Activated naive CD8-positive, alpha-beta T cell treated with anti-CD3 and anti-CD28 coated beads, Interleukin-2, amount 10 ng/mL, durations not matched to agents 7 days and 5 days (primary cell): ENCODE data around the gene TTC32. TPM values are rescaled to one million over a fixed set of nuclear protein-coding genes. Genes with fewer than 3 reads are reported as not detected.
A peak's percentile ranks its signal among the peaks of the same experiment; 100 is the strongest.
"Not testable (repeated sequence)": the region's sequence is repeated elsewhere in the genome, so short reads cannot be mapped to it uniquely, and the experiment has no call there.

Source experiments
- ATAC-seq: fragments of 150-1000 bp; cut with Tn5 transposase; one replicate; pipeline ENCODE4 v1.10.0; 2021; ENCODE audit warnings: low read depth, moderate library complexity
- POLR2A ChIA-PET: fragments of 350-600 bp; sonication (Branson Sonifier 250); formaldehyde crosslinking; loops from one replicate; lab custom pipeline; 2021; ENCODE audit warnings: antibody characterized with exemption; lab: Charles Lee
- DNase-seq: peaks from one replicate; pipeline ENCODE4 v3.0.0; 2021
- H3K27ac Mint-ChIP-seq: one replicate; pipeline ENCODE4 v1.8.0; 2022; ENCODE audit warnings: mild to moderate bottlenecking, mixed read lengths
- H3K27me3 Mint-ChIP-seq: one replicate; pipeline ENCODE4 v1.8.0; 2022; ENCODE audit warnings: mild to moderate bottlenecking, moderate library complexity, mixed read lengths
- H3K36me3 Mint-ChIP-seq: one replicate; pipeline ENCODE4 v1.8.0; 2021; ENCODE audit warnings: mild to moderate bottlenecking, mixed read lengths
- H3K4me1 Mint-ChIP-seq: one replicate; pipeline ENCODE4 v1.8.0; 2021; ENCODE audit warnings: mixed read lengths
- H3K4me3 Mint-ChIP-seq: one replicate; pipeline ENCODE4 v1.8.0; 2022; ENCODE audit warnings: mild to moderate bottlenecking, moderate library complexity, mixed read lengths
- H3K9me3 Mint-ChIP-seq: one replicate; pipeline ENCODE4 v1.8.0; 2021; ENCODE audit warnings: mixed read lengths
- total RNA-seq, 2 experiments: library from RNA; stranded (reverse); gene quantifications; one replicate each; pipeline ENCODE4 v1.2.3, GENCODE V29; 2021

Gene TTC32
- total RNA-seq, 2 experiments from 2014 or later = 41.2 to 43.5 TPM

DNA sequence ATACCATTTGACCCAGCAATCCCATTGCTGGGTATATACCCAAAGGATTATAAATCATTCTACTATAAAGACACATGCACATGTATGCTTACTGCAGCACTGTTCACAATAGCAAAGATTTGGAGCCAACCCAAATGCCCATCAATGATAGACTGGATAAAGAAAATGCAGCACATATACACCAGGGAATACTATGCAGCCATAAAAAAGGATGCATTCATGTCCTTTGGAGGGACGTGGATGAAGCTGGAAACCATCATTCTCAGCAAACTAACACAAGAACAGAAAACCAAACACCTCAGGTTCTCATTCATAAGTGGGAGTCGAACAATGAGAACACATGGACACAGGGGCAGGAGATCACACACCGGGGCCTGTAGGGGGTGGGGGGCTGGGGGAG is 20.4 kb upstream of the TTC32 start:
- Mint-ChIP-seq H3K9me3 (peaks cover 17% of the 10 kb centered on the region), H3K36me3 (peaks cover 44% of the 10 kb centered on the region)
- DNase-seq, POLR2A ChIA-PET, ATAC-seq, H3K4me3 Mint-ChIP-seq, H3K27me3 Mint-ChIP-seq, H3K4me1 Mint-ChIP-seq, H3K27ac Mint-ChIP-seq: not testable (repeated sequence)

DNA sequence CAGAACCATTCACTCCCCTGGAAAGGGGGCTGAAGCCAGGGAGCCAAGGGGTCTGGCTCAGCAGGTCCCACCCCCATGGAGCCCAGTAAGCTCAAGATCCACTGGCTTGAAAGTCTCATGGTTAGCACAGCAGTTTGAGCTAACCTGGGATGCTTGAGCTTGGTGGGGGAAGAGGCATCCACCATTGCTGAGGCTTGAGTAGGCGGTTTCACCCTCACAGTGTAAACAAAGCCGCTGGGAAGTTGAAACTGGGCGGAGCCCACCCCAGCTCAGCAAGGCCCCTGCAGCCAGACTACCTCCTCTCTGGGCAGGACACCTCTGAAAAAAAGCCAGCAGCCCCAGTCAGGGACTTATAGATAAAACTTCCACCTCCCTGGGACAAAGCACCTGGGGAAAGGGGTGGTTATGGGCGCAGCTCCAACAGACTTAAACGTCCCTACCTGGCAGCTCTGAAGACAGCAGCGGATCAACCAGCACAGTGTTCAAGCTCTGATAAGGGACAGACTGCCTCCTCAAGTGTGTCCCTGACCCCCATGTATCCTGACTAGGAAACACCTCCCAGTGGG is 14.7 kb upstream of the TTC32 start:
- H3K4me3 Mint-ChIP-seq = no peak overlapping the region
- H3K4me1 Mint-ChIP-seq = no peaks in the 10 kb centered on the region
- DNase-seq (no peak), ATAC-seq (no peak)
- H3K36me3 Mint-ChIP-seq = peaks cover 15% of the 10 kb centered on the region
- no peak overlapping the region for H3K27ac Mint-ChIP-seq
- POLR2A ChIA-PET = no interaction called here
- no peaks in the 10 kb centered on the region for H3K27me3 Mint-ChIP-seq
- peaks cover 9% of the 10 kb centered on the region for H3K9me3 Mint-ChIP-seq

DNA sequence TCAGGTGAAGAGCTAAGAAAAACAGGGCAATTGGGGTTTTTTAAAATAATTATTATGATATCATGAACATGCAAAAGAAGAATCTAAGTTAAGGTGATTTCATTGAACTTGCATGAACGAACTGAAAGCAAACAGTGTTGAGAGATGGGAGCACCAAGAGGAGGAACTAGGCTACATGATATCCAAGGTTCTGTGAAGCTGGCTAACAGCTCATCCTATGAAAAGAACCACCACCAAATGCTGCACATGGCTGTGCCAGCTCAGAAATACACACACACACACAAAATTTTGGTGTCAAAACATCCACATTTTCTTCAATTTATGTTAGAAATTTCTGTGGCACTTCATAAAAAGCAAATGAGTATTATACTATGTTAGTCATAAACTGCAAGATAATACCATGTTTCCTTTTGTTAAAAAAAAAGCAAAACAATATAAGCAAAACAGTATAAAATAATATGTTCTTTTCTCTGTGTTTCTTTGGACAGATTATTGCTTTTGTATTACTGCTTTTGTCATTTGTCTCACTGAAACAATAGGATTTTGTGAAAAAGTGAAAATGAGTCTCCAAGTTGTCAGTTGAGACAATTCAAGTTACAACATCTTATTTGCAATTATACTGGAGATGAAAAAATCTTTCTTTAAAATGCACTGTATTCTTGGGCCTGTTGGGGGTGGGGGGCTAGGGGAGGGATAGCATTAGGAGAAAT is 12.6 kb upstream of the TTC32 start:
- ATAC-seq (no peak), DNase-seq (no peak)
- no peaks in the 10 kb centered on the region for H3K27me3 Mint-ChIP-seq
- H3K9me3 Mint-ChIP-seq = peaks cover 6% of the 10 kb centered on the region
- H3K27ac Mint-ChIP-seq = no peak overlapping the region
- POLR2A ChIA-PET = no interaction called here
- no peak overlapping the region for H3K4me3 Mint-ChIP-seq
- peaks cover 8% of the 10 kb centered on the region for H3K36me3 Mint-ChIP-seq
- no peaks in the 10 kb centered on the region for H3K4me1 Mint-ChIP-seq

DNA sequence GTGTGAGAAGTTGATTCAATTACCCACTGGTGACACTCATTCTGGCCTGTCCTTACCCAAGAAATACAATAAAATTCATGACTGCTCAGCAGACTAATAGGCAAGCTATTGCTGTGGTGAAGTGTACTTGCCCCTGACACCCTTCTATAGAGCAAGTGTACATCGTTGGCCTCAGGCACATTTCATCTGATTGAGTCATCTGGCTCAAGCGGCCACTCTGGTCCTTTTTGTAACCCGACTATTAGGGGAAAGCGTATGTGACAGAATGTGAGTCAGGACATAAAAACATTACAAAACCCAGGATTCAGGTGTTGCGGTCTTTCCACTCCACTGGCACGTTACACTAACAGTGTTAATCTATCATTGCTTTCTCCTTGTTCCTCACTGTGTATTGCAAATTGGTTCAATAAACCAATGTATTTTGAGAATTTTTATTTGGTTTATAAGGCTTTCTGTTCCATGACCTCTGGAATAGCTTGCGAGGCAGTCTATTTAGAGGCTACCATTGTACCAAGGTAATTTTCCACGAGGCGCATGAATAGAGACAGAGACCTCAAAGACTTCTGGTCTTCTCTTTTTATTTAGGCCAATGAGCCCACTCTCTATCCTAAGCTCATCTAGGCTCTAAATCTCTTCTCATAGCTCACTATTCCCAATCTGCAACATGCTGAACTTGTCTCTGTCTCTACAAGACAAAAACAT is 10.2 kb upstream of the TTC32 start:
- H3K4me3 Mint-ChIP-seq = no peak overlapping the region
- DNase-seq (no peak), ATAC-seq (no peak)
- no peaks in the 10 kb centered on the region for H3K36me3 Mint-ChIP-seq
- no peak overlapping the region for H3K27ac Mint-ChIP-seq
- H3K4me1 Mint-ChIP-seq = no peaks in the 10 kb centered on the region
- H3K27me3 Mint-ChIP-seq = peaks cover 12% of the 10 kb centered on the region
- POLR2A ChIA-PET = no interaction called here
- H3K9me3 Mint-ChIP-seq = no peaks in the 10 kb centered on the region

DNA sequence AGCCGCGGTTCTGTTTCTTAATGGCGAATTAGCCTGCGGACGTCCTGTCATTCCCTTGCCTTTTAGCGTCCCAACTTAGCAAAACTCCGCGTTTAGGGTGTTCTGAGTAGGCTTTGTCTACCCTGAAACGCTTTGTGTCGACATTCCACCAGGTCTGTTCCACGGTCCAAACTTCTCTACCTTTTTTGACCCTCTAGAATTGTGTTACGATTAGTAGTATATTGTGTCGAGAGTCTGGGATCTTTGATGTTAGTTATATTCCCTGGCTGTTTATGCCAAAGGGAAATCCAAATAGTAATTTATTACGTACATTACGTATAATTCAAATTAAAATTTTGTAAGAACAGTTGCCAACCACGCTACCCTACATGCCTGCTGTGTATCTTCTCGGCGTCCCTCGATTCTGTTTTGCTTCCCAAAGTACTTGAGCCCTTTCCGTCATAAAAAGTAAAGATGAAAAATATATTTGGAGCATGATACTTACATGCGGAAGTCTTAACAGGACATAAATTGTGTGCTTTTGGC is 495 bp upstream of the TTC32 start:
- peaks cover 4% of the 10 kb centered on the region for H3K27me3 Mint-ChIP-seq
- peaks cover 28% of the 10 kb centered on the region for H3K4me1 Mint-ChIP-seq
- peak overlapping the region; percentile 93 for H3K4me3 Mint-ChIP-seq
- no peak for DNase-seq
- ATAC-seq = no peak
- peak overlapping the region; percentile 96 for H3K27ac Mint-ChIP-seq
- POLR2A ChIA-PET = interaction anchor here (0.8 to 1.4 kb wide), 2 partner anchors 33 to 88 kb away, joined by 4 to 7 read pairs; partner anchors contain the start of gene WDR35
- peaks cover 14% of the 10 kb centered on the region for H3K36me3 Mint-ChIP-seq
- H3K9me3 Mint-ChIP-seq = no peaks in the 10 kb centered on the region

DNA sequence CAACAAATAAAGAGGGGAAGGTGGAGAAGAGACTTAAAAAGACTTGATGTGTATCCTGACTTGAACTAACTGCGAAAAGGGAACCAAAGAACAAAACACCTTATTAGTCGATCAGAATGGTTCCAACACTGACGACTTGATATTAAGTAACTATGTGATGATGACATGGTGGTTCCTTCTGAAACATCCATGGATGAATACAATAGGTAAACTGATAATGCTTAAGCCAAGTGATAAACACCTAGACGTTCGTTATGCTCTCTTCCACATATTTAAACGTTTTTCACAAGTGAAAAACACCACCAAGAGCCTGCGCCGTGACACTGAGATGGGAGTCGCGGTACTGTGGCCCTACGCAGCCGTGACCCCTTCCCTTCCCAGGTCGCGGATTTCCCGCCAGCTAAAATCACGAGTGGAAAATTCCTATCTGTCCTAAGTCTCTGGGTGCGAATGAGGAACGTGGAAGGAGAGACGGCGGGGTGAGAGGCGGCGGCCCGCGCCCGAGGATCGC is 797 bp downstream of the TTC32 start:
- Mint-ChIP-seq H3K4me3 (peak overlapping the region; percentile 93), H3K4me1 (peaks cover 26% of the 10 kb centered on the region), H3K27me3 (peaks cover 3% of the 10 kb centered on the region), H3K36me3 (peaks cover 16% of the 10 kb centered on the region), H3K9me3 (no peaks in the 10 kb centered on the region), H3K27ac (peak overlapping the region; percentile 96)
- ATAC-seq (peak; percentile 0), DNase-seq (no peak)
- POLR2A ChIA-PET = interaction anchor here (0.5 to 2.4 kb wide), 12 partner anchors 9 to 1340 kb away, joined by 3 to 26 read pairs (median 4); partner anchors contain the start of genes LAPTM4A and RDH14

DNA sequence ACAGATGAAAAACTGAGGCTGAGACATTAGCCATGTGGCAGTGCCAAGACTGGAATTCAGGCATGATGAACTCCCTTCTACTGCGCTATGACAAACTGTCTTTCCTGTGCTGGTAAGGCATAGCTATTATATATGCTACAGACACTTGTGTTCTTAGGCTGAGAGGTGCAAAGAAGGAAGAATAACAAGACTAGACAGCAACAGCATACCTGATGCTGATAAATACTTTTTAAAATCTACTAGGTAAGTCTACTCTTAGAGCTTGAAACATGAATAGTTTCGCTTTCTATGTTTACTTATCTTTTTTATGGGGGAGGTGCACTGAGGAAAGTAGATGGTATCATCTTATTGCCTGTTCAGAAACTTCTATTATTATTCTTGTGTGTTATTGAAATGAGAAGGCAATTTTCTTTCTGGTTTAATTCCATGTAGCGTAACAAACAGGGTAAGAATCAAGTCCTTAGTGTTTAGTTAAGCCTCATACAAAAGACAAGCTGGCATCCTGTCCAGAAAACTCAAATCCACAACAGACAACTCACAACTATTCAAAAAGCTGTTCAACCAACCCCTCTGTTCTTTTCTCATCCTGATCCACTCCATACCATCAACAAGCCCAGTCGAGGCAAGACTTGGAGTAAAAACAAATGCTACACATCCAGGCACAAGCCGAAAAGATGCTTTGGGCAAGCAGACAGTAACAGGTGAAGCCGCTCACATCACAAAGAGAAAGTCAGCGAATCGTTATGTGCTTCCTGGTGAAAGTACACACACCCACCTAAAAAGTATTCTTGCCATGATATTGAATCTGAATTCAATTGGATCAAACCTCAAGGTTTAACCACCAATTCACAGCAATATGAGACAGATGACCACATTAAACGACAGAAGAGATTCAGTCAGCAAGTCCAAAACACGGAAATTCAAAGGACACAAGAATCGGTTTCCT is 1.5 kb downstream of the TTC32 start:
- H3K4me3 Mint-ChIP-seq = peak overlapping the region; percentile 93
- peaks cover 30% of the 10 kb centered on the region for H3K4me1 Mint-ChIP-seq
- peaks cover 2% of the 10 kb centered on the region for H3K27me3 Mint-ChIP-seq
- POLR2A ChIA-PET = interaction anchor here (0.5 to 2.4 kb wide), 10 partner anchors 9 to 1340 kb away, joined by 3 to 26 read pairs (median 4); partner anchors contain the start of genes LAPTM4A and RDH14
- H3K9me3 Mint-ChIP-seq = no peaks in the 10 kb centered on the region
- ATAC-seq (no peak), DNase-seq (no peak)
- peaks cover 18% of the 10 kb centered on the region for H3K36me3 Mint-ChIP-seq
- peak overlapping the region; percentile 96 for H3K27ac Mint-ChIP-seq

DNA sequence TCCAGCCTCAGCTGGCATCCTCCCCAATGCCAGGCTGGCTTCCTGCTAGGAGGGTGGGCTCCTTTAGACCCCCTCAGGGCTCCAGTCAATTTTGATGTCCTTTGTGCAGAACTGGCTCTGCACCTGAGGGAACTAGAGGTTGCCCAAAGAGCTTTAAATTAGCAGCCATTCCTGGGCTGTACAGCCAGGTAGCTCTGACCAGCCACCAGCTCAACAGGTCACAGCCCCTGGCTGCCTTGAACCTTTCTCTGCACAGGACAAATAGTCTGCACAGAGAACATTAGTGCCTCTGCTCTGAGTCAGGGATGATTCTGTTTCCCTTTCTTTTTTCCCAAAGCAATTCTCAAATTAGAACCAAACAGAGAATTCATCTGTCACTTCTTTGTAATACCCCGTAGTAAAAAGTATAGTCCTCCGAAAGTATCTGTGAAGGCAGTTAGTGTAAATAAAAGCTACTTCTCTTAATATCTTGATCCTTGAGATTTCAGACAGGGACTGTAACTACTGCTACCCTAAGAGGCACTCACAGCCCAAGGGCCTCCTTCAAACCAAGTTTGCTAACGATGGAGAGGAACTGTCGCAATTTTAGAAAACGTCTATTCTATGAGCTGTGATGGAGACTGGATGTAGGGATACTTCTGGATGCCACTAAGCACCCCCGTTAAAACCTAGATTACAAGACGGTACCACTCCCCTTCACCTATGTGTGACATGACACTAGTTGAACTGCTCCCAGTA is 3.0 kb downstream of the TTC32 start:
- H3K4me3 Mint-ChIP-seq = peak overlapping the region; percentile 25
- POLR2A ChIA-PET = interaction anchor here (1.2 kb wide), 1 partner anchor 10 kb away, joined by 3 read pairs; no protein-coding TSS in a partner anchor
- H3K27ac Mint-ChIP-seq = peak overlapping the region; percentile 4
- peaks cover 19% of the 10 kb centered on the region for H3K36me3 Mint-ChIP-seq
- ATAC-seq = no peak
- no peaks in the 10 kb centered on the region for H3K9me3 Mint-ChIP-seq
- no peaks in the 10 kb centered on the region for H3K27me3 Mint-ChIP-seq
- H3K4me1 Mint-ChIP-seq = peaks cover 34% of the 10 kb centered on the region
- no peak for DNase-seq

DNA sequence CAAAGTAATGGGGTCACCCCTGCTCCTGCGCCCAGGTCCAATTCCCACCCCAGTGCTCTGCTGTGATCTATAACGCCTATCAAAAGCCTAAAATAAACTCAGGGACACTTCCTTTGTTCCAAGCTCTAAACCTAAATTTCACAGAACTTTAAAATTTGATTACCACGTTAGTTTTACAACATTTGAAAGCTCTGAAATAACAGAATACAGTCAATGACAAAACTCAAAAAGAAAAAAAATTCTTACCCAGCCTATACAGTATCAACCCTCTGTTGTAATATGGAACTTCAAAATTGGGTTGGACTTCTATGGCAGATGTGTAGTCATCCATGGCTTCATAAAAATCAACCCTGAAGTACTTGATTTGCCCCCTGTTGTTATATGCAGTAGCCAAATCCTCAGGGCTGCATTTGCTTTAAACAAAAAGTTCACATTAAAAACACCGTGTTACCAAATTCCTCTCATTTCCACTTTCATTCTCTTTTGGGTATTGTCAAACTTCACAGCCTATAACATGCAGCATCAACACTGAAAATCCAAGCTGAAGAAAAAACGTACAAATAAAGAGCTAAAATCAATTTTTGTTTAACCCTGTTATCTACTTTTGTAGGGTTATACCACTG is 4.0 kb downstream of the TTC32 start:
- peaks cover 22% of the 10 kb centered on the region for H3K36me3 Mint-ChIP-seq
- H3K4me1 Mint-ChIP-seq = peaks cover 30% of the 10 kb centered on the region
- DNase-seq = no peak
- POLR2A ChIA-PET = interaction anchor here (1.2 kb wide), 1 partner anchor 9 kb away, joined by 3 read pairs; no protein-coding TSS in a partner anchor
- peak overlapping the region; percentile 54 for H3K4me3 Mint-ChIP-seq
- no peak for ATAC-seq
- peak overlapping the region; percentile 15 for H3K27ac Mint-ChIP-seq
- no peaks in the 10 kb centered on the region for H3K27me3 Mint-ChIP-seq
- no peaks in the 10 kb centered on the region for H3K9me3 Mint-ChIP-seq

DNA sequence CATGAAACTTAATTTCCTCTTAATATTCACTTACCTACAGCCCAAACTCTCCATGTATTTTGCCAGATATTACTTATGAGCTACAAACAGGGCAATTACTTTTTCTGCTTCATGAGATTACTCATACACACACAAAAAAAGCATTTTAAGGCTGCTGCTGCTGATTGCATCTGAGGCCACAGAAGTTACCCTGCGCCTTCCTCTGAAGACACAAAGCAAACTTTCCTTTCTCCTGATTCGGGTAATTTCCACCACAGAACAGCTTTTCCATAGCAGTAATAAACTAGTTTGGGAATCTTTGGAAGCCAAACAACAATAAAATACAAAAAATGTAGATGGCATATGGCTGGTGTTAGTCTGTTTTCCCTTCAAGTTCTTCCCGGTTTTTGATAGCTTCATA is 6.2 kb downstream of the TTC32 start:
- ATAC-seq (no peak), DNase-seq (no peak)
- Mint-ChIP-seq H3K4me1 (peaks cover 35% of the 10 kb centered on the region), H3K36me3 (peaks cover 23% of the 10 kb centered on the region), H3K27me3 (no peaks in the 10 kb centered on the region), H3K9me3 (no peaks in the 10 kb centered on the region), H3K27ac (no peak overlapping the region), H3K4me3 (no peak overlapping the region)
- POLR2A ChIA-PET = interaction anchor here (1.1 kb wide), 1 partner anchor 156 kb away, joined by 3 read pairs; the partner anchor contains the start of gene LAPTM4A

DNA sequence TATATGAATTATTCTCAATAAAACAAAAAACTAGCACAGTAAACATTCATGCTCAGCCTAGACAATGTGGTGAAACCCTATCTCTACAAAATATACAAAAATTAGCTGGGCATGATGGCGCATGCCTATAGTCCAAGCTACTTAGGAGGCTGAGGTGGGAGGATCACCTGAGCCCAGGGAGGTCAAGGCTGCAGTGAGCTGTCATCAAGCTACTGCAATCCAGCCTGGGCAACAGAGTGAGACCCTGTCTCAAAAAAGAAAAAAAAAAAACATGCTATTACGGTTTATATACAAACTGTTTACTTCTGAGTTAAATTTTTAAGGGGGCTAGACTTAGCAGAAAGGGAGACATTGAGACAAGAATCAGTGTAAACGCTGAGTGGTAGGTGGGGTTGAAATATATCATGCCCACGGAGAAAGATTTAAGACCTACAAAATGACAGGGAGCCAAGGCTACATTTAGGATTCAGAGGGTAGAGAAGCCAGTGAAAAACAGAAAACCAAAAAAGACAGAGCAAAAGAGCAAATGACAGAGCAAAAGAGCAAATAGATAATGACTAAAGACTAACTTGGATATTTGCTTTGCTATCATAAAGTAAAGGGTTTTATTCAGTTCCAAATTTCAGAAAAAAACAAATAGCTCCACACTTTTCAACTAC is 7.5 kb downstream of the TTC32 start:
- no peak overlapping the region for H3K27ac Mint-ChIP-seq
- H3K4me3 Mint-ChIP-seq = peak overlapping the region; percentile 10
- POLR2A ChIA-PET = no interaction called here
- H3K27me3 Mint-ChIP-seq = no peaks in the 10 kb centered on the region
- no peaks in the 10 kb centered on the region for H3K9me3 Mint-ChIP-seq
- H3K36me3 Mint-ChIP-seq = peaks cover 24% of the 10 kb centered on the region
- peaks cover 32% of the 10 kb centered on the region for H3K4me1 Mint-ChIP-seq
- DNase-seq = no peak
- ATAC-seq = no peak
